ENCODE data around the gene CSNK1G2.
"Not testable (repeated sequence)": the region's sequence is repeated elsewhere in the genome, so short reads cannot be mapped to it uniquely, and the experiment has no call there.

Gene CSNK1G2

DNA sequence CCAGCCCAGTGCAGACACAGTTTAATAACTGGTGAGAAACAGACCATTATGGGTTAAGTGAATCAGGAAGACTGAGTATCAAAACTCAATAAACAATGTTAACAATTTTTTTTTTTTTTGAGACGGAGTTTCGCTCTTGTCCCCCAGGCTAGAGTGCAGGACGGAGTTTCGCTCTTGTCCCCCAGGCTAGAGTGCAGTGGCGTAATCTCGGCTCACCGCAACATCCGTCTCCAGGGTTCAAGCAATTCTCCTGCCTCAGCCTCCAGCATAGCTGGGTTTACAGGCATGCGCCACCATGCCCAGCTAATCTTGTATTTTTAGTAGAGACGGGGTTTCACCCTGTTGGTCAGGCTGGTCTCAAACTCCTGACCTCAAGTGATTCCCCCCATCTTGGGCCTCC, 47.5 kb downstream of the CSNK1G2 start:
- not testable (repeated sequence) for DNase-seq (ENCODE audit: low read depth, low spot score)

GRCh38 chr19:1989513-1990229, 48.7 kb downstream of the CSNK1G2 start:
- no peak for DNase-seq (ENCODE audit: low read depth, low spot score)

- no peak for DNase-seq (ENCODE audit: low read depth, low spot score)
Measured at GRCh38 chr19:1990230-1991017, 49.5 kb downstream of the CSNK1G2 start.

- no peak for DNase-seq (ENCODE audit: low read depth, low spot score)
Measured at GRCh38 chr19:1991018-1991913, 50.3 kb downstream of the CSNK1G2 start.

DNA sequence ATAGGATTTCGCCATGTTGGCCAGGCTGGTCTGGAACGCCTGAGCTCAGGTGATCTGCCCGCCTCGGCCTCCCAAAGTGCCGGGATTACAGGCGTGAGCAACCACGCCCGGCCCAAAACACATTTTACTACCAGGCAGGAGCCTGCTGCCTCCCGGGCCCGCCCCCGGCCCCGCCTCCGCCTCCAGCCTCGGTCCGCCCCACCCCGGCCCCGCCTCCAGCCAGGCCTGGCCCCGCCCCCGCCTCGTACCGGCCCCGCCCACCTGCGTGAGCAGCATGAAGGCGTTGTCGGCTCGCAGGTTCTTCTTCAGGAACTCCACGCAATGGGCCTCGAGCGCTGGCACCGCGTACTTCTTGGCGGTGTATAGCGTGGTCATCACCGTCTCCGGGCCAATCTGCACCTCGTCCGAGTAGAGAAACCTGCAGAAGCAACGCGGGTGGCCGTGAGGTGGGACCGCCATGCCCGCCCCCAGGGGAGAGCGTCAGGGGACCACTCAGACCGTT, 51.8 kb downstream of the CSNK1G2 start:
- DNase-seq (ENCODE audit: low read depth, low spot score): no peak

DNA sequence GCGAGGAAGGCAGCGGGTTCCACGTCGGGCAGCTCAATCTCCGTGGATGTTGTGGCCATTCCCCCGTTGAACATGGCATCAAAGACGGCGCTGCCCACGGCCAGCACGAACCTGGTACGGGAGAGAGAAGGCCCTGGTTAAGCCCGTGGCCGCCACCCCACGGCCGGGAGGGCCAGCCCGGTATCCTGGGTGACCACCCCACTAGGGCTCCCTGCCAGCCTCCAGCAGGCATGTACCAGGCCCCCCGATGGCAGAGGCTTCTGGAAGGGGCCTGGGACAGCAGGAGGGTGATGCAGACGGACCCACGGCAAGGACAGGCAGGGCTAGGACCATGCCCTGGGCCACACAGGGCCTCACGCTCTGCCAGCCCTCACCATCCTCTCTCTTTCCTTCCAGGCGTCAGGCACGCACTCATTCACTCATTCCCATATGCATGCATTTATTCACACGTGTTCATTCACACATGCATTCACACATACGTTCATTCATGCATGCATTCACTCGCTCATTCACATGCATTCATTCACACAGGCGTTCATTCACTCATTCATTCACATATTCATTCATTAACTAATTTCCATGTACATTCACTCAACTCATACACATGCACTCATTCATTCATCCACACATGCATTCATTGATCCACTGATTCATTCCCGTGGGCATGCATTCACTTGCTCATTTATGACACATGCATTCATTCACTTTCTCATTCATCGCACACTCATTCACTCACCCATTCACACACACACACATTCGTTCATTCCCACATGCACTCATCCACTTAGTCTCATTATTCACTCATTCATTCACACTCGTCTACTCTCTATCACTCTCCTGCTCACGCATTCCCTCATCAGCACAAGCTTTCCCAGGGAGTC, 56.6 kb downstream of the CSNK1G2 start:
- DNase-seq (ENCODE audit: low read depth, low spot score): no peak

DNA sequence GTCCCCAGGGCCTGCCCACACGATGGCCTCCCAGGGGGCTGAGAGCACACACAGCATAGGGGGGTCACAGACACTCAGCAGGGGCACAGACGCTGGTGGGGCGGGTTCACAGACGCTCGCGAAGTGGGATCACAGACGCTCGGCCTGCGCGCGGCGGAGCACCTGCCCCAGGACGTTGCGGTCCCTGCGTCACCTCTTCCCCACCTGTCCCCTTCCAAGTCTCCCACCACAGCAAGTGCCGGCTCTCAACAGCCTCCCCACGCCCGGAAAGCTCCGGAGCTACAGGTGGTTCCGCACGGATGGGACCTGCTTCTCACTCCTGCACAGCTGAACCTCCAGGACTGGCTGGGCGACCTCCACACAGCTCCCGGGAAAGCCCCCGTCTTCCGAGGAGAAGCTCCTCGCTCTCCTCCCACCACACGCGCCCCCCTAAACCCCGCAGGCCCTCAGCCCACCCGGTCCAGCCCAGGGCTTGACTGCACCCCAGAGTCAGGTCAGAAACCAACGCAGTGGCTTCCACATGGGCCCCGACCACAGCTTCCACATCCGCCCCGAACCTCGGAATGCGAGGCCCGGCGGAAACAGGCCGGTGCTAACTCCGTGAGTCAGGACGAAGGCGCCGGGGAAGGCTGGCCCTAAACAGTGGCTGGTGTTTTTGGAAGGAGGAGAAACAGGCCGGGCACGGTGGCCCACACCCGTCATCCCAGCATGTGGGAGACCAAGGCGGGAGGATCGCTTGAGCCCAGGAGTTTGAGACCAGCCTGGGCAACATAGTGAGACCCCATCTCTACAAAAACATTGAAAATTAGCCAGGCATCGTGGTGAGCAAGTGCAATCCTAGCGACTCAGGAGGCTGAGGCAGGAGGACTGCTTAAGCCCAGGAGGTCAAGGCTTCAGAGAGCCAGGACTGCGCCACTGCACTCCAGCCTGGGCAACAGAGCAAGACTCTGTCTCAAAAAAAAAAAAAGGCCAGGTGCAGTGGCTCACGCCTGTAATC, 58.0 kb downstream of the CSNK1G2 start:
- DNase-seq (ENCODE audit: low read depth, low spot score): no peak

- no peak for DNase-seq (ENCODE audit: low read depth, low spot score)
Measured at GRCh38 chr19:1999856-2000515, 59.0 kb downstream of the CSNK1G2 start.

DNA sequence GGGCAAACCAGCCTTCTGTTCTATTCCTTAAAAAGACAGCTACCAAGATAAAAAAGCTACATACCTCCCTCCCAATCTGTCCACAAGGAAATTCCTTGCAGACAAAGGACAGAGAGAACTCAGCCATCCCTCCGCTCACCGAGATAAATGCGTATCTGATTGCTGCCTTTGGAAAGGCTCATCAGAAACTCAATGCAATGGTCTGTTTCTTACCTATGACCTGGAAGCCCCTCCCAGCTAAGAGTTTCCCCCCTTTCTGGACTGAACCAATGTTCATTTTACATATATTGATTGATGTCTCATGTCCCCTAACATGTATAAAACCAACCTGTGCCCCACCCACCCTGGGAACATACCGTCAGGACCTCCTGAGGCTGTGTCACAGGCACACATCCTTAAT, 62.9 kb downstream of the CSNK1G2 start:
- DNase-seq (ENCODE audit: low read depth, low spot score): no peak

- DNase-seq (ENCODE audit: low read depth, low spot score): no peak
Measured at GRCh38 chr19:2010135-2010668, 69.2 kb downstream of the CSNK1G2 start.

DNA sequence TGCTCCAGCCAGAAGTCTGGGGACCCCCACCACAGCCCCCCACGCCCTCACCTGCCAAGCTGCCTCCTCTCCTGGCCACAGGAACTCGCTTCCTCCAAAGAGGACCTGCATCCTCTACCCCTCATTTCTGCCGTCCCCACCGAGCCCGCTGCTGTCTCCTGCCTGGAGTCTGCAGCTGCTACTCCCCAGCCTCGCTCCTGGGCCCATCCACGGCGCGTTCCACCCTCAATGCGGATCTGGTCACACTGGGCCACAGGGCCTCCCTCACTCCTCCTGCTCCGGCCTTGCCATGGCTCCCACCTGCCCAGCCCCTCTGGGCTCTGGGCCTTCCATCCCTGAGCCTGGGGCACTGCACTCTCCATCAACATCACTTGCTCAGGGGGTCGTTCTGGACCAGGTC, 70.2 kb downstream of the CSNK1G2 start:
- DNase-seq (ENCODE audit: low read depth, low spot score): no peak

GRCh38 chr19:2012941-2013682, 72.1 kb downstream of the CSNK1G2 start:
- no peak for DNase-seq (ENCODE audit: low read depth, low spot score)

- no peak for DNase-seq (ENCODE audit: low read depth, low spot score)
Measured at GRCh38 chr19:2013683-2013961, 72.7 kb downstream of the CSNK1G2 start.

- DNase-seq (ENCODE audit: low read depth, low spot score): no peak
Measured at GRCh38 chr19:2014131-2014571, 73.2 kb downstream of the CSNK1G2 start.

DNA sequence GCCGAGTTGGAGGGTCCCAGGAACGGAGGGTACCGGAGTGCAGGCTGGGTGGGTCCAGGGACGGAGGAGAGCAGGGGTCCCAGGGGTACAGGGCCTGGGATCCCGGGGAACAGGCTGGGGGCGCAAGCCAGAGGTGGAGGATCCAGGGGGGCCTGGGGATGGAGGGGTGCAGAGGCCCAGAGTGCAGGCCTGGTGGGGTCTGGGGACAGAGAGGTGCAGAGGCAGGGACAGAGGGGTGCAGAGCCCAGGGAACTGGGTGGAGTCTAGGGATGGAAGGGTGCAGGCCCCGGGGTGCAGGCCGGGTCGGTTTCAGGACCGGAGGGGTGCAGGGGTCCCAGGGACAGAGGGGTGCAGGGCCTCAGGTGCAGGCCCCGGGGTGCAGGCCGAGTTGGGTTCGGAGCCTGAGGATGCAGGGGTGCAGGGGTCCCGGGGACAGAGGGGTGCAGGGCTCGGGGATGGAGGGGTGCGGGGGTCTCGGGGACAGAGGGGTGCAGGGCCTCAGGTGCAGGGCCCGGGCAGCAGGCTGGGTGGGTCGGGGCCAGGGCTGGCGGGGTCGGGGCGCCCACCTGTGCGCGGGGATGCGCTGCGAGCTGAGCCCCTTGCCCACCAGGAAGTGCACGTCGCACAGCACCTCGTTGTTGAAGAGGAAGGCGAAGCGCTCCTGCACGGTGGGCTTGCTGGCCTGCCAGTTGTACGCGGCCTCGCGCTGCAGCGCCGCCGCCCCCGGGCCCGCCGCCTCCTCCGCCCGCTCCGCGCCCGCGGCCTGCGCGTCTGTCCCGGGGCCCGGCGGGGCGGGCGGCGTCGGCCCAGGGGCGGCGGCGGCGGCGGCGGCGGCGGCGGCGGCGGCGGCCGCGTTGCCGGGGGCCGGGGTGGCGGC, 74.0 kb downstream of the CSNK1G2 start:
- DNase-seq (ENCODE audit: low read depth, low spot score): no peak

DNA sequence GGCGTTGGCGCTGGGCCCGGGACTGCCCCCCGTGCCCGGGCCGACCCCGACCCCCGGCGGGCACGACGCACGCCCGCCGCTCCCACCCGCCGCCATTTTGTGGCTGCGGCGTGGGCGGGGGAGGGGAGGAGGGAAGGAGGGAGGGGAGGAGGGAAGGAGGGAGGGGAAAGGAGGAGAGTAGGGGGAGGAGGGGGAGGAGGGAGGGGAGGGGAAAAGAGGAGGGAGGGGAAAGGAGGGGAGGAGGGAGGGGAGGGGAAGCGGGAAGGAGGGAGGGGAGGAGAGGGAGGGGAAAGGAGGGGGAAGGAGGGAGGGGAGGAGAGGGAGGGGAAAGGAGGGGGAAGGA, 74.6 kb downstream of the CSNK1G2 start, which contains the start of gene BTBD2:
Gene BTBD2, minus strand, starts transcription at position 107 of the 343 bp plus-strand sequence. Its CDS starts 11 bp downstream, at position 96.
- peak; percentile 34 for DNase-seq (ENCODE audit: low read depth, low spot score)

Data from activated CD4-positive, CD25-positive, alpha-beta regulatory T cell treated with anti-CD3 and anti-CD28 coated beads, Interleukin-2, amount 50 U/mL, for 16 hours (primary cell).